ENCODE results near the gene KATNBL1. TPM values are rescaled to one million over a fixed set of nuclear protein-coding genes. Genes with fewer than 3 reads are reported as not detected.
"Not testable (repeated sequence)": the region's sequence is repeated elsewhere in the genome, so short reads cannot be mapped to it uniquely, and the experiment has no call there.

Gene KATNBL1
- total RNA-seq, 2 experiments from 2014 or later: 40.5 to 44.5 TPM

DNA sequence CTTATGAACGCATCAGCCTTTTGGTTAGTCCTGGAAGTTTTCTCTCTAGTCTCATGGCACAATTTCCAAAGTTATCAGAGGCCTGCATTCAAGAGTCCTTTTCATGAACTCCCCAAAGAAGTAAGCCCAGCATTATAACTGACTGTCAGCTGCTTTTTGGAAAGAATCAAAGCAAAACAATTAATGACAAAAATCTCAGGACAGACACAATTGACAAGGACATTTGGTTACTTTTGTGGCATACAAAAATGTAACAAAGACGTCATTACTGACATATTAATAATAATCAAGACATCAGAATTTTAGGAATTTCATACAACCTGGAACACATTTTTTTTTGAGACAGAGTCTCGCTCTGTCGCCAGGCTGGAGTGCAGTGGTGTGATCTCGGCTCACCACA, 21.2 kb downstream of the KATNBL1 start:
- POLR2A ChIA-PET: no interaction called here
- H3K4me1 Mint-ChIP-seq (ENCODE audit: low read depth): no peaks in the 10 kb centered on the region
- no peaks in the 10 kb centered on the region for H3K27me3 Mint-ChIP-seq (ENCODE audit: low read depth)
- no peaks in the 10 kb centered on the region for H3K9me3 Mint-ChIP-seq (ENCODE audit: insufficient read depth)
- H3K27ac Mint-ChIP-seq: no peak overlapping the region
- H3K4me3 Mint-ChIP-seq: no peak overlapping the region
- no peak for ATAC-seq
- no peak for DNase-seq
- H3K36me3 Mint-ChIP-seq (ENCODE audit: low read depth): peaks cover 18% of the 10 kb centered on the region
- CTCF ChIA-PET: no interaction called here

DNA sequence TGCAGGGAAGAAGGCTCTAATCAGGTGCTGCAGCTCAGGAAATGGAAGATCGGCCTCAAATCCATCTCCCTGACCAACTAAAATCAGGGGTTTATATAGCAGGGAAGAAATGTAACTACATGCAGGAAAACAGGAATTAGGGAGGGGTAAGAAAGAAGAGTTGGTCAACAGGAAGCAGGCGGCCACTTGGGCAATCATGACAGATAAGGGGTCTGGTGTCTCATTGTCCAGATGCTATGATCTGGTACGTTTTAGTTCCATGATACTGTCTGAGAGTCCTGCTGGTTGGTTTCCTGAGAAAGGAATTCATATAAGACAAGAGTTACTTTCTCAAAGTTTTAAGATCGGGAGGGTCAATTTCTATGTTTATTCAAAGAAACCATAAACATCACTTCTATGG, 24.2 kb downstream of the KATNBL1 start:
- Mint-ChIP-seq H3K27me3 (ENCODE audit: low read depth) (no peaks in the 10 kb centered on the region), H3K9me3 (ENCODE audit: insufficient read depth) (no peaks in the 10 kb centered on the region), H3K27ac (no peak overlapping the region), H3K36me3 (ENCODE audit: low read depth) (peaks cover 20% of the 10 kb centered on the region), H3K4me3 (no peak overlapping the region), H3K4me1 (ENCODE audit: low read depth) (no peaks in the 10 kb centered on the region)
- ATAC-seq: no peak
- DNase-seq: no peak
- POLR2A ChIA-PET: no interaction called here
- CTCF ChIA-PET: interaction anchor here (1.4 kb wide), 1 partner anchor 37 kb away, joined by 3 read pairs; no protein-coding TSS in a partner anchor

DNA sequence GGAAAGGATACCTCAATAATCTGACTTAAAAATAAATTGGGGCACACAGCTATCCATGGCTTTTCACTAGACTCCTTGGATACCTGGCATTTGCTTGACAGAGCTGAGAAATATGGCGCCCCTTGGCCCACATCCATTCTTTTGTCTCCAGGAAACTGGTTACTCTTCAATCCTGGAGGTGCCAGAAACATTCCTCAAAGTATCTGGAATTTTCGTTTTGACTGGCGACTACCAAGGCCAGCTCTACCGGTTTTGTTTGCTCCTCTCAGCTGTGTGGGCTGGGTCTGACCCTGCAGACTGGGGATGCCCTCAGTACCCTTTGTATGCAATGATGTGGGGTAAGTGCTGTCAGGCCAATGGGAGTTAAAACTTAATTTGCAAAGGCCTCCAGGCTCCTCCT, 27.0 kb downstream of the KATNBL1 start:
- POLR2A ChIA-PET: no interaction called here
- CTCF ChIA-PET: no interaction called here

DNA sequence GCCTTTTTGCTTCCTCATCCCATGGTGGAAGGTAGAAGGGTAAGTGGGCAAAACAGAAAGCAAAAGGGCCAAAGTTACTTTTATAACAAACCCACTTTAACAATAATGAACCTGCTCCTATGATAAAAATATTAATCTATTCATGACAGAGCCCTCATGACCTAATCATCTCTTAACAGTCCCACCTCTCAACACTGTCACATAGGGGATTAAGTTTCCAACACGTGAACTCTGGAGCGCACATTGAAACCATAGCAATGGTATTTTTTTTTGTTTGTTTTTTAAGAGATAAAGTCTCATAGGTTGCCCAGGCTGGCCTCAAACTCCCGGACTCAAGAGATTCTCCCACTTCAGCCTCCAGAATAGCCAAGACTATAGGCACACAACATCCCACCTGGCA, 30.7 kb downstream of the KATNBL1 start:
- DNase-seq (no peak), ATAC-seq (no peak)
- no peak overlapping the region for H3K4me3 Mint-ChIP-seq
- H3K27me3 Mint-ChIP-seq (ENCODE audit: low read depth): no peaks in the 10 kb centered on the region
- CTCF ChIA-PET: no interaction called here
- H3K9me3 Mint-ChIP-seq (ENCODE audit: insufficient read depth): peaks cover 7% of the 10 kb centered on the region
- POLR2A ChIA-PET: no interaction called here
- peaks cover 25% of the 10 kb centered on the region for H3K36me3 Mint-ChIP-seq (ENCODE audit: low read depth)
- H3K27ac Mint-ChIP-seq: no peak overlapping the region
- H3K4me1 Mint-ChIP-seq (ENCODE audit: low read depth): no peaks in the 10 kb centered on the region

More for the DNA sequence above, 27.0 kb downstream of the KATNBL1 start:
- Mint-ChIP-seq H3K4me1 (ENCODE audit: low read depth) (no peaks in the 10 kb centered on the region), H3K36me3 (ENCODE audit: low read depth) (peaks cover 25% of the 10 kb centered on the region), H3K9me3 (ENCODE audit: insufficient read depth) (no peaks in the 10 kb centered on the region), H3K27ac (no peak overlapping the region), H3K27me3 (ENCODE audit: low read depth) (no peaks in the 10 kb centered on the region), H3K4me3 (no peak overlapping the region)
- no peak for ATAC-seq
- DNase-seq: no peak

DNA sequence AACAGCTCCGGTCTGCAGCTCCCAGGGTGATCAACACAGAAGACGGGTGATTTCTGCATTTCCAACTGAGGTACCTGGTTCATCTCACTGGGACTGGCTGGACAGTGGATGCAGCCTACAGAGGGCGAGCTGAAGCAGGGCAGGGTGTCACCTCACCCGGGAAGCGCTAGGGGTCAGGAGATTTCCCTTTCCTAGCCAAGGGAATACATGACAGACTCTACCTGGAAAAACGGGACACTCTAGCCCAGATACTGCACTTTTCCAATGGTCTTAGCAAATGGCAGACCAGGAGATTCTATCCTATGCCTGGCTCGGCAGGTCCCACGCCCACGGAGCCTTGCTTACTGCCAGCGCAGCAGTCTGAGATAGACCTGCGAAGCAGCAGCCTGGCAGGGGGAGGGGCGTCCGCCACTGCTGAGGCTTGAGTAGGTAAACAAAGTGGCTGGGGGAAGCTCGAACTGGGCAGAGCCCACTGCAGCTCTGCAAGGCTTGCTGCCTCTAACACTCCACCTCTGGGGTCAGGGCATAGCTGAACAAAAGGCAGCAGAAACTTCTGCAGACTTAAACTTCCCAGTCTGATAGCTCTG, 43.8 kb downstream of the KATNBL1 start:
- CTCF ChIA-PET: interaction anchor here (0.6 kb wide), 1 partner anchor 17 kb away, joined by 3 read pairs; no protein-coding TSS in a partner anchor
- H3K36me3 Mint-ChIP-seq (ENCODE audit: low read depth): peaks cover 67% of the 10 kb centered on the region
- H3K4me1 Mint-ChIP-seq (ENCODE audit: low read depth); DNase-seq; POLR2A ChIA-PET; H3K27me3 Mint-ChIP-seq (ENCODE audit: low read depth); H3K27ac Mint-ChIP-seq; H3K4me3 Mint-ChIP-seq; ATAC-seq: not testable (repeated sequence)
- H3K9me3 Mint-ChIP-seq (ENCODE audit: insufficient read depth): peaks cover 41% of the 10 kb centered on the region

DNA sequence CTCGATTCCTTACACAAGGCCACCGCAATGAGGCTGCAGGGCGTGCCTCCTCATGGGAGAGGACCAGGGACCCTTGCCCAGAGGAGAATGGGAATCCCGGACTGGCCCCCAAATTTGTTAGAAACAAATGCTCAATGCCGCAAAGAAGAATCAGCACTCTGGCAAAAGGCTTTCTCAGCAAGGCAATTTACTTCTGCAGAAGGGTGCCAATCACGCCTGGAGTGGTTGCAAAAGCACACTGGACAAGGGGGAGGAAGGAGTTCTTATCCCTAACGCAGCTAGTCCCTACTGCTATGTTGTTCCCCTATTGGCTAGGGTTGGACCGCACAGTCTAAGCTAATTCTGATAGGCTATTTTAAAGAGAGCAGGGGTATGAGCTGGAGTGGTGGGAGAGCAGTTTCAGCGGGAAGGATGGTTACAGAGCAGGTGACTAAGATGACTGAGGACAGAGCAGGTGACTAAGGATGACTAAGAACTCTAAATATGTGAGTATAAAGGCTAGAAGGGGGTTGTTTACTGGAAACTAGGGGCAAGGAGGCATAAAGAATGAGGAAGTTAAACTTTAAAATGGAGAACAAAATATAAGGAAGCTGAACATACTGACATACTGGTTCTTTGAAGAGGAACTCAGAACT, 48.5 kb downstream of the KATNBL1 start:
- Mint-ChIP-seq H3K4me1 (ENCODE audit: low read depth) (no peaks in the 10 kb centered on the region), H3K27me3 (ENCODE audit: low read depth) (no peaks in the 10 kb centered on the region), H3K36me3 (ENCODE audit: low read depth) (peaks cover 82% of the 10 kb centered on the region), H3K27ac (no peak overlapping the region), H3K9me3 (ENCODE audit: insufficient read depth) (peaks cover 54% of the 10 kb centered on the region), H3K4me3 (no peak overlapping the region)
- ATAC-seq (no peak), DNase-seq (no peak)
- CTCF ChIA-PET: interaction anchor here (0.9 kb wide), 1 partner anchor 48 kb away, joined by 3 read pairs; the partner anchor contains the start of gene KATNBL1
- POLR2A ChIA-PET: no interaction called here

DNA sequence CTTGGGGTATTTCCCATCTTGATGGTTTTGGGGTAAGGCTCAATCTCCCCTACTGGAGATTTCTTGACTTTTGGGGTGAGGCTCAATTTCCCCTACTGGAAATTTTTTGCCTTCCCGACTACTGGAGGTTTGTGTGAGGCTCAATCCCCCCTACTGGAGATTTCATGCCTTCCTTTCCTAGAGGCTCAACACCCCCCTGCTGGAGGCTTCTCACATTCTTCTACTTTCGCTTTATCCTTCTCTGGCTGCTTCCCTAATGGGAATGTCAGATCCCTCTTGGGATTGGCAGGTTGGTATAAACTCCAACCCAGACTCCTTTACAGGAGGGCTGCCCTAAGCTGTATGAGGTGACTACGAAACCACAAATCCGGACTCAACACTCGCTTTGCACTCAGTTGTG, 49.2 kb downstream of the KATNBL1 start:
- H3K9me3 Mint-ChIP-seq (ENCODE audit: insufficient read depth): peaks cover 60% of the 10 kb centered on the region
- ATAC-seq: no peak
- H3K27ac Mint-ChIP-seq: no peak overlapping the region
- POLR2A ChIA-PET: interaction anchor here (0.6 kb wide), 1 partner anchor 19 kb away, joined by 5 read pairs; no protein-coding TSS in a partner anchor
- H3K4me3 Mint-ChIP-seq: no peak overlapping the region
- H3K36me3 Mint-ChIP-seq (ENCODE audit: low read depth): peaks cover 88% of the 10 kb centered on the region
- no peaks in the 10 kb centered on the region for H3K27me3 Mint-ChIP-seq (ENCODE audit: low read depth)
- CTCF ChIA-PET: no interaction called here
- no peak for DNase-seq
- no peaks in the 10 kb centered on the region for H3K4me1 Mint-ChIP-seq (ENCODE audit: low read depth)

DNA sequence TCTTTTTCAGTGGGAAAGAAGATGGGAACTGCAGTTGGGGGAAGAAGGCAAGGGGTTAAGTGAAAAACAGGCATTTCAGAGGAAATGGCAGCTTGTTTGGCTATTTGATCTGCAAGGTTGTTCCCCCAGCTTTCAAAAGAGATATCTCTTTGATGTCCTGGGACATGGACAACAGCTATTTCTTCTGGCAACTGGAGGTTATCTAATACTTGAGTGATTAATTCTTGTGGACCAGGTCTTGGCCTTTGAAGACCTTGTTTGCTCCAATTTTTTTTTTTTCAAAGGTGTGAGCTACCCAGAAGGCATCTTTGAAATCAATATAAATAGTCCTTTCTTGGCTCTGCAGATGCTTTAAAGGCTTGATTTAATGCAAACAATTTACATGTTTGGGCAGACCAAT, 51.5 kb downstream of the KATNBL1 start:
- Mint-ChIP-seq H3K36me3 (ENCODE audit: low read depth) (peaks cover 92% of the 10 kb centered on the region), H3K4me3 (no peak overlapping the region), H3K27ac (no peak overlapping the region), H3K9me3 (ENCODE audit: insufficient read depth) (peaks cover 47% of the 10 kb centered on the region), H3K4me1 (ENCODE audit: low read depth) (no peaks in the 10 kb centered on the region), H3K27me3 (ENCODE audit: low read depth) (no peaks in the 10 kb centered on the region)
- CTCF ChIA-PET: interaction anchor here (1.4 kb wide), 1 partner anchor 51 kb away, joined by 5 read pairs; the partner anchor contains the start of gene KATNBL1
- DNase-seq (no peak), ATAC-seq (no peak)
- POLR2A ChIA-PET: no interaction called here

DNA sequence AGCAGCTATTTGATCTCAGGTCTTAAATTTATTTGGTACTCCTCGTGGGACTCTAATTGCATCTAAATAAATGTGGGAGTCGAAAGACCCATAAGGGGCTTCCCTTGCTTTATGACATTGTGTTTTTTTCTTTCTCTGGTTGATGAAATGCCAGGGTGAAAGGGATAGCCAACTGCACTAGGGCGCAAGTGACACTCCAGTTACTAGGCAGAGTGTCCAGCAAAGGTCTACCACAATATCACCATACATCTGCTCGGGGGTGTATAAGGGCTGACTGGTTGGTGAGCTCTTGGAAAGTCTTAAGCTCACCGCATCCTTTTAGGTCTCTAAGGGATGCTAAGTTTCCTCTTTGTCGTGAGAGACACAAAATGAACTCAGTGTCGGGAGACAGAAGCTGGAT, 54.0 kb downstream of the KATNBL1 start:
- ATAC-seq: no peak
- Mint-ChIP-seq H3K27me3 (ENCODE audit: low read depth) (no peaks in the 10 kb centered on the region), H3K36me3 (ENCODE audit: low read depth) (peaks cover 83% of the 10 kb centered on the region), H3K9me3 (ENCODE audit: insufficient read depth) (peaks cover 29% of the 10 kb centered on the region), H3K27ac (no peak overlapping the region), H3K4me1 (ENCODE audit: low read depth) (no peaks in the 10 kb centered on the region), H3K4me3 (no peak overlapping the region)
- POLR2A ChIA-PET: no interaction called here
- CTCF ChIA-PET: interaction anchor here (1.4 kb wide), 1 partner anchor 95 kb away, joined by 4 read pairs; no protein-coding TSS in a partner anchor
- no peak for DNase-seq

DNA sequence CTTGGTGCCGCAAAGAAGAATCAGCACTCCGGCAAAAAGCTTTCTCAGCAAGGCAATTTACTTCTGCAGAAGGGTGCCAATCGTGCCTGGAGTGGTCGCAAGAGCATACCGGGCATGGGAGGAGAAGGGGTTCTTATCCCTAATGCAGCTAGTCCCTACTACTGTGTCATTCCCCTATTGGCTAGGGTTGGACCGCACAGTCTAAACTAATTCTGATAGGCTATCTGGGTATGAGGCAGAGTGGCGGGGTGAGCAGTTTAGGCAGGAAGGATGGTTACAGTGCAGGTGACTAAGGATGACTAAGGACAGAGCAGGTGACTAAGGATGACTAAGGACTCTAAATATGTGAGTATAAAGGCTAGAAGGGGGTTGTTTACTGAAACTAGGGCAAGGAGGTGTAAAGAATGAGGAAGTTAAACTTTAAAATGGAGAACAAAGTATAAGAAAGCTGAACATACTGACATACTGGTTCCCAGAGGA, 55.1 kb downstream of the KATNBL1 start:
- H3K27me3 Mint-ChIP-seq (ENCODE audit: low read depth): no peaks in the 10 kb centered on the region
- POLR2A ChIA-PET: no interaction called here
- no peak overlapping the region for H3K4me3 Mint-ChIP-seq
- CTCF ChIA-PET: no interaction called here
- peaks cover 79% of the 10 kb centered on the region for H3K36me3 Mint-ChIP-seq (ENCODE audit: low read depth)
- no peak for DNase-seq
- H3K4me1 Mint-ChIP-seq (ENCODE audit: low read depth): no peaks in the 10 kb centered on the region
- H3K9me3 Mint-ChIP-seq (ENCODE audit: insufficient read depth): peaks cover 18% of the 10 kb centered on the region
- no peak overlapping the region for H3K27ac Mint-ChIP-seq
- no peak for ATAC-seq

DNA sequence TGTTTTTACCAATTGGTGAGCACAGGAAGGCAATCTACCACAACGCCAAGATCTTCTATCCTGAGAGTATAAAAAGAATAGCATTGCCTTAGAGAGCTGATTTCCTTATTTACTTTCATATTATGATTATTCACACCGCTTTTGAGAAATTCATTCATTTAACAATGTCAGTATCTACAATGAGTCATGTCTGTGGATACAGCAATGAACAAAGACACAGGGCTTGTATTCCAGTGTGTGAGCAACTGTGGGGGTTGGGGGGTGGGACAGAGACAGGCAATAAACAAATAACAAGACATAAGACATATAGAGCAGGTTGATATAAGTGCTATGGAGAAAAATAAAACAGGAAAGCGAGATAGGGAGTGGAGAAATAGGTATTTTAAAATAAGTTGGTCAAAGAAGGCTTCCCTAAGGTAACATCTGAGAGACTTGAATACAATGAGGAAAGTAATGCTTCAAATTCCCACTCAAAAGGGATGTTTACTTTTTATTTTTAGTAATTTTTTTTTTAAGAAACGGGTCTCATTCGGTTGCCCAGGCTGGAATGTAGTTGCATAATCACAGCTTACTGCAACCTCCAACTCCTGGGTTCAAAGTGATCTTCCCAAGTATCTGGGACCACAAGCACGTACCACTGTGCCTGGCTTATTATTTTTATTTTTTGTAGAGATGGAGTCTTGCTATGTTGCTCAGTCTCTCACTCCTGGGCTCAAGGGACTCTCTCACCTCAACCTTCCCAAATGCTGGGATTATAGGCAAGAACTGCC, 62.3 kb downstream of the KATNBL1 start:
- ATAC-seq: no peak
- ChIA-PET CTCF (interaction anchor here (1.2 kb wide), 1 partner anchor 37 kb away, joined by 3 read pairs; no protein-coding TSS in a partner anchor), POLR2A (no interaction called here)

DNA sequence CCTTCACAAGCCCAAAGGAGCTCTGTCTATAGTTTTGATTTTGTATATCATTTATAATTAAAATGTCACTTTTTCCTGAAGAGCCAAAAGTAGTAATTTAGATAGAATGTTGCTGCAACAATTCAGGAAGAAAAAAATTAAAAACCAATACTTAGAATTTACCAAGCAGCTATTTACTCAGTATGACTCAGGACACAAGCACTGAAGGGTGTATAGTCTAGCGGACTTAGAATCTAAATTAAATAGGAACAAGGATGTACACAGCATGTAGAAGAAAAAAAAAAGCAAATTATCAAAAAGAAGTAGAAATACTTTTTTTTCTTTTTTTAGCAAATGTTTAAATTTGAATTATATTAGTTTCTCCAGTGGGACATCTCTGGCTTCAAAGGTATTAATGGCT, 76.4 kb downstream of the KATNBL1 start:
- no peak for ATAC-seq
- no peaks in the 10 kb centered on the region for H3K4me1 Mint-ChIP-seq (ENCODE audit: low read depth)
- no peak overlapping the region for H3K4me3 Mint-ChIP-seq
- CTCF ChIA-PET: interaction anchor here (1.0 kb wide), 1 partner anchor 22 kb away, joined by 5 read pairs; no protein-coding TSS in a partner anchor
- DNase-seq: no peak
- H3K27me3 Mint-ChIP-seq (ENCODE audit: low read depth): no peaks in the 10 kb centered on the region
- no peak overlapping the region for H3K27ac Mint-ChIP-seq
- H3K9me3 Mint-ChIP-seq (ENCODE audit: insufficient read depth): no peaks in the 10 kb centered on the region
- peaks cover 2% of the 10 kb centered on the region for H3K36me3 Mint-ChIP-seq (ENCODE audit: low read depth)
- POLR2A ChIA-PET: no interaction called here

More for the DNA sequence above, 62.3 kb downstream of the KATNBL1 start:
- H3K9me3 Mint-ChIP-seq (ENCODE audit: insufficient read depth): no peaks in the 10 kb centered on the region
- H3K36me3 Mint-ChIP-seq (ENCODE audit: low read depth): peaks cover 51% of the 10 kb centered on the region
- no peaks in the 10 kb centered on the region for H3K4me1 Mint-ChIP-seq (ENCODE audit: low read depth)
- no peak overlapping the region for H3K27ac Mint-ChIP-seq
- H3K4me3 Mint-ChIP-seq: no peak overlapping the region
- no peak for DNase-seq
- no peaks in the 10 kb centered on the region for H3K27me3 Mint-ChIP-seq (ENCODE audit: low read depth)

Measured in activated CD8-positive, alpha-beta T cell treated with anti-CD3 and anti-CD28 coated beads, Interleukin-2, amount 10 ng/mL, durations not matched to agents 7 days and 5 days (primary cell).